Stimulated activated CD8-positive, alpha-beta memory T cell treated with anti-CD3 and anti-CD28 coated beads, Interleukin-15, amount 100 ng/mL, for 4 hours (primary cell): ENCODE measurements around the gene SLC9A3.

ENCODE experiments used
- DNase-seq, 2 donors: peaks; one replicate each; pipeline ENCODE4 v3.0.0-alpha.2; 2020; ENCODE audit warnings: low read depth in 2 of 2

The SLC9A3 gene

GRCh38 chr5:555058-555623 lies 30.9 kb upstream of the SLC9A3 start:
- no peak for DNase-seq

- DNase-seq, result no peak
Observed at GRCh38 chr5:554284-554988, 30.2 kb upstream of the SLC9A3 start.

GRCh38 chr5:553874-554273 lies 29.6 kb upstream of the SLC9A3 start:
- DNase-seq, result no peak

- no peak for DNase-seq
Observed at GRCh38 chr5:551406-551805, 27.2 kb upstream of the SLC9A3 start.

GRCh38 chr5:549229-549628 lies 25.0 kb upstream of the SLC9A3 start:
- DNase-seq, result no peak

GRCh38 chr5:548256-548655 lies 24.0 kb upstream of the SLC9A3 start:
- no peak for DNase-seq

GRCh38 chr5:547086-547924 lies 23.1 kb upstream of the SLC9A3 start:
- no peak for DNase-seq

GRCh38 chr5:546376-546908 lies 22.2 kb upstream of the SLC9A3 start:
- DNase-seq, result no peak

- DNase-seq, result no peak
Observed at GRCh38 chr5:545641-546375, 21.6 kb upstream of the SLC9A3 start.

GRCh38 chr5:544675-545355 lies 20.6 kb upstream of the SLC9A3 start:
- no peak for DNase-seq

- no peak for DNase-seq
Observed at GRCh38 chr5:543755-544674, 19.8 kb upstream of the SLC9A3 start.

GRCh38 chr5:543351-543750 lies 19.1 kb upstream of the SLC9A3 start:
- DNase-seq, result no peak

- DNase-seq, result no peak
Observed at GRCh38 chr5:542319-543311, 18.4 kb upstream of the SLC9A3 start.

- no peak for DNase-seq
Observed at GRCh38 chr5:541539-542318, 17.5 kb upstream of the SLC9A3 start.

GRCh38 chr5:540906-541538 lies 16.8 kb upstream of the SLC9A3 start:
- no peak for DNase-seq

- no peak for DNase-seq
Observed at GRCh38 chr5:540071-540905, 16.0 kb upstream of the SLC9A3 start.
